ENCODE results near the gene CAMK2B.

DNA sequence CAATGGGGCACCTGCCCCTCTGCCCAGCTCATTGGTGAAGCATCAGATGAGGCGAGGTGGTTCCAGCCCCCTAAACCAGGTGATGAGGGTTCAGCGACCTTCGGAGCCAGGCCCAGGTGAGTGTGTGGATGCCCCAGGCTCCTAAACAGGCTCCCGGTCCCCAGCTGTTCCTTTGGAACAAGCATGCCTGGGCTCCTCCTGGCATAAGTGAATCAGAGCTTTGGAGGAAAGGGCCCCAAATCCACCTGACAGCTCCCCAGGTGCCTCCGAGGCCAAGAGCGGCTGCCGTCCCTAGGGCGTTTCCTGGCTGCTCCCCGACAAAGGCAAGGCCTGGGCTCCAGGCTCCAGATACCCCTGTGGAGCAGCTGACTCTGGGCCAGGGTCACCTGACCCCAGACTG is 63.4 kb downstream of the CAMK2B start:
- TF ChIP-seq POLR2AphosphoS5 (IDR thresholded peaks at IDR 0.05; ENCODE audit: low read depth, low read length) (no peak), TAF1 (IDR thresholded peaks at IDR 0.05; ENCODE audit: borderline replicate concordance, insufficient read depth, low read length) (no peak), SIN3A (IDR thresholded peaks at IDR 0.05; ENCODE audit: borderline replicate concordance, insufficient read depth, low read length) (no peak), FOXP2 (optimal IDR thresholded peaks at IDR 0.05; ENCODE audit: borderline replicate concordance, extremely low read depth, extremely low read length, insufficient read depth) (no peak)
- TF ChIP-seq, protein P1, sequence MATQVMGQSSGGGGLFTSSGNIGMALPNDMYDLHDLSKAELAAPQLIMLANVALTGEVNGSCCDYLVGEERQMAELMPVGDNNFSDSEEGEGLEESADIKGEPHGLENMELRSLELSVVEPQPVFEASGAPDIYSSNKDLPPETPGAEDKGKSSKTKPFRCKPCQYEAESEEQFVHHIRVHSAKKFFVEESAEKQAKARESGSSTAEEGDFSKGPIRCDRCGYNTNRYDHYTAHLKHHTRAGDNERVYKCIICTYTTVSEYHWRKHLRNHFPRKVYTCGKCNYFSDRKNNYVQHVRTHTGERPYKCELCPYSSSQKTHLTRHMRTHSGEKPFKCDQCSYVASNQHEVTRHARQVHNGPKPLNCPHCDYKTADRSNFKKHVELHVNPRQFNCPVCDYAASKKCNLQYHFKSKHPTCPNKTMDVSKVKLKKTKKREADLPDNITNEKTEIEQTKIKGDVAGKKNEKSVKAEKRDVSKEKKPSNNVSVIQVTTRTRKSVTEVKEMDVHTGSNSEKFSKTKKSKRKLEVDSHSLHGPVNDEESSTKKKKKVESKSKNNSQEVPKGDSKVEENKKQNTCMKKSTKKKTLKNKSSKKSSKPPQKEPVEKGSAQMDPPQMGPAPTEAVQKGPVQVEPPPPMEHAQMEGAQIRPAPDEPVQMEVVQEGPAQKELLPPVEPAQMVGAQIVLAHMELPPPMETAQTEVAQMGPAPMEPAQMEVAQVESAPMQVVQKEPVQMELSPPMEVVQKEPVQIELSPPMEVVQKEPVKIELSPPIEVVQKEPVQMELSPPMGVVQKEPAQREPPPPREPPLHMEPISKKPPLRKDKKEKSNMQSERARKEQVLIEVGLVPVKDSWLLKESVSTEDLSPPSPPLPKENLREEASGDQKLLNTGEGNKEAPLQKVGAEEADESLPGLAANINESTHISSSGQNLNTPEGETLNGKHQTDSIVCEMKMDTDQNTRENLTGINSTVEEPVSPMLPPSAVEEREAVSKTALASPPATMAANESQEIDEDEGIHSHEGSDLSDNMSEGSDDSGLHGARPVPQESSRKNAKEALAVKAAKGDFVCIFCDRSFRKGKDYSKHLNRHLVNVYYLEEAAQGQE (IDR thresholded peaks at IDR 0.05; ENCODE audit: insufficient read depth in 1 of 2, low read depth in 2 of 2, low read length in 2 of 2): no peak

Data from PFSK-1 (cell line).